NAMALWA (cell line): ENCODE measurements around the gene TTF2.

Experiments
- DNase-seq: peaks from one replicate; pipeline ENCODE4 v3.0.0-alpha.2; 2015; ENCODE audit warnings: low spot score

The TTF2 gene

GRCh38 chr1:117046781-117047180, 13.3 kb upstream of the TTF2 start:
- no peak for DNase-seq

- no peak for DNase-seq
These were observed 12.9 kb upstream of the TTF2 start for GRCh38 chr1:117047271-117047670.

- DNase-seq, result no peak
These were observed 10.3 kb upstream of the TTF2 start for GRCh38 chr1:117049857-117050256.

- no peak for DNase-seq
These were observed 8.7 kb upstream of the TTF2 start for GRCh38 chr1:117051224-117052064.

GRCh38 chr1:117054068-117054467, 6.1 kb upstream of the TTF2 start:
- DNase-seq, result no peak

- DNase-seq, result peak; percentile 34
These were observed 1.3 kb upstream of the TTF2 start for GRCh38 chr1:117058810-117059209.

GRCh38 chr1:117059334-117059677, 820 bp upstream of the TTF2 start:
- DNase-seq, result no peak

- peak; percentile 53 for DNase-seq
These were observed 553 bp downstream of the TTF2 start for GRCh38 chr1:117060441-117061317.

- DNase-seq, result no peak
These were observed 1.9 kb downstream of the TTF2 start for GRCh38 chr1:117061986-117062415.

GRCh38 chr1:117066367-117066766, 6.2 kb downstream of the TTF2 start:
- DNase-seq, result no peak

- peak; percentile 57 for DNase-seq
These were observed 7.6 kb downstream of the TTF2 start for GRCh38 chr1:117067533-117068370.

GRCh38 chr1:117068580-117068979, 8.5 kb downstream of the TTF2 start:
- DNase-seq, result no peak

- DNase-seq, result no peak
These were observed 9.2 kb downstream of the TTF2 start for GRCh38 chr1:117069220-117069844.

GRCh38 chr1:117070124-117070523, 10.0 kb downstream of the TTF2 start:
- DNase-seq, result no peak

- DNase-seq, result no peak
These were observed 16.5 kb downstream of the TTF2 start for GRCh38 chr1:117076648-117077047.

GRCh38 chr1:117077267-117077666, 17.1 kb downstream of the TTF2 start:
- DNase-seq, result no peak

- DNase-seq, result no peak
These were observed 19.6 kb downstream of the TTF2 start for GRCh38 chr1:117079737-117080136.

GRCh38 chr1:117084231-117084630, 24.1 kb downstream of the TTF2 start:
- DNase-seq, result no peak

- DNase-seq, result no peak
These were observed 27.6 kb downstream of the TTF2 start for GRCh38 chr1:117087686-117088085.

GRCh38 chr1:117089996-117090395, 29.9 kb downstream of the TTF2 start:
- DNase-seq, result no peak

GRCh38 chr1:117092594-117092993, 32.5 kb downstream of the TTF2 start:
- DNase-seq, result no peak

GRCh38 chr1:117093091-117093534, 33.0 kb downstream of the TTF2 start:
- no peak for DNase-seq
